HG03066 (cell line): ENCODE measurements around the gene MTX1.
A peak's percentile ranks its signal among the peaks of the same experiment; 100 is the strongest.
"Not testable (repeated sequence)": the region's sequence is repeated elsewhere in the genome, so short reads cannot be mapped to it uniquely, and the experiment has no call there.

Experiments used
- ATAC-seq: cut with Tn5 transposase; IDR thresholded peaks from one replicate; pipeline ENCODE4 v1.9.1; 2021; ENCODE audit warnings: low read depth; ENCODE audit not compliant: unreplicated experiment

MTX1 gene, protein sequence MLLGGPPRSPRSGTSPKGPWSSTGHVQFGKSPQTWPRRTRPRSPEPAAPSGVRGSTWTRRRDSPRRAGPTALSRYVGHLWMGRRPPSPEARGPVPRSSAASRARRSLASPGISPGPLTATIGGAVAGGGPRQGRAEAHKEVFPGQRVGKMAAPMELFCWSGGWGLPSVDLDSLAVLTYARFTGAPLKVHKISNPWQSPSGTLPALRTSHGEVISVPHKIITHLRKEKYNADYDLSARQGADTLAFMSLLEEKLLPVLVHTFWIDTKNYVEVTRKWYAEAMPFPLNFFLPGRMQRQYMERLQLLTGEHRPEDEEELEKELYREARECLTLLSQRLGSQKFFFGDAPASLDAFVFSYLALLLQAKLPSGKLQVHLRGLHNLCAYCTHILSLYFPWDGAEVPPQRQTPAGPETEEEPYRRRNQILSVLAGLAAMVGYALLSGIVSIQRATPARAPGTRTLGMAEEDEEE

DNA sequence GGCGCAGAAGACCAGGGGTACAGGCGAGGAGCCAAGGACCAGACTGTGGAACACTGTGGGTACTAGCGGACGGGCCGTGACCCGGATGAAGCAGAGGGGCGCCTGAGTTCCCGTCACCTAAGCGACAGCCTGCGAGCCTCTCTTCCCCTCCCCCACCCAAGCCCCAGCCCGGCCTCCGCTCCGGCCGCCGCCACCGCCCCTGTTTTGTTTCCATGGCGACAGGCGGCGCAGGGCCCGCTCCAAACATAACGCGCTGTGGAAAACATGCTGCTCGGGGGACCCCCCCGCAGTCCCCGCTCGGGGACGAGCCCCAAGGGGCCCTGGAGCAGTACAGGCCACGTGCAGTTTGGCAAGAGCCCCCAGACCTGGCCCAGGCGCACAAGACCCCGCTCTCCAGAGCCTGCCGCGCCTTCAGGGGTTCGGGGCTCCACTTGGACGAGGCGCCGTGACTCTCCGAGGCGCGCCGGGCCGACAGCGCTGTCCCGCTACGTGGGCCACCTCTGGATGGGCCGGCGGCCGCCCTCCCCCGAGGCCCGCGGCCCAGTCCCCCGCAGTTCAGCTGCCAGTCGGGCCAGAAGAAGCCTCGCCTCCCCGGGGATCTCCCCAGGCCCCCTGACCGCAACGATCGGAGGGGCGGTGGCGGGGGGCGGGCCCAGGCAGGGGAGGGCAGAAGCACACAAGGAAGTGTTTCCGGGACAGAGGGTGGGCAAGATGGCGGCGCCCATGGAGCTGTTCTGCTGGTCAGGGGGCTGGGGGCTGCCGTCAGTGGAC is at the start of gene MTX1:
TSS of gene MTX1 (plus strand) at position 155 of the 771 bp plus-strand sequence. CDS start at position 265, 110 bp downstream.
- peak; percentile 63 for ATAC-seq

DNA sequence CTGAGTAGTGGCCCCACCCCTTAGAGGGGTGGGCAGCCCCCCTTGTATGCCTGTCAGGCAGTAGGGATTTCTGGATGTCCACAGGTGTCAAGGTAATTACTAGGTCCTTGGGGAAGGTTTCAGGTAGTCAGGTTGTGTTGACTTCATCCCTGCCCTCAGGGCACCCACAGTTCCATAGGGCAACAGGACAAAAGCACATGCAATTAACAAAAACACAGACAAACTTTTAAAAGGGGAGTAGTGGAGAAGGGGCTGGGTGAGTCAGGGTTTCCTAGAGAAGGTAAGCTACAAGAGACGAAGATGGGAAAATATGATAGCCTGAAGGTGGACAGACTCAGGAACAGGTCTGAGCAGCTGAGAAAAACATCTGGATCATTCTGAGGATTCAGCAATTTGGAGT is 49.5 kb upstream of the MTX1 start:
- no peak for ATAC-seq

DNA sequence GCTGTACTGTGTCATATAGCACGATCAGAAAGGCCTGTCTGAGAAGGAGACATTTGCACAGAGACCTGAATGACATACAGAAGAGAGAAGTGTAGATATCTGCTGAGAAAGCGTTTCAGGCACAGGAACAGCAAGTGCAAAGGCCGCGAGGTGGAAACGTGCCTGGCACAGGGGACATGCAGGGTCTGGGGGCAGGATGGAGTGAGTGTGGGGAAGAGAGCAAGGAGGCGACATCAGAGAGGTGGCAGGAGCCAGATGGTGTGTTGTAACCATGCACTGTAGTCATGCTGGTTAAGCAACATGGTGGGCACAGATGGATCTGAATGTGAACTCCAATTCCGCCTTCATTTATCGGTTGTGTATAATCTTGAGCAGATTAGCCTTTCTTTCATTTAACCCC is 48.4 kb upstream of the MTX1 start:
- no peak for ATAC-seq

DNA sequence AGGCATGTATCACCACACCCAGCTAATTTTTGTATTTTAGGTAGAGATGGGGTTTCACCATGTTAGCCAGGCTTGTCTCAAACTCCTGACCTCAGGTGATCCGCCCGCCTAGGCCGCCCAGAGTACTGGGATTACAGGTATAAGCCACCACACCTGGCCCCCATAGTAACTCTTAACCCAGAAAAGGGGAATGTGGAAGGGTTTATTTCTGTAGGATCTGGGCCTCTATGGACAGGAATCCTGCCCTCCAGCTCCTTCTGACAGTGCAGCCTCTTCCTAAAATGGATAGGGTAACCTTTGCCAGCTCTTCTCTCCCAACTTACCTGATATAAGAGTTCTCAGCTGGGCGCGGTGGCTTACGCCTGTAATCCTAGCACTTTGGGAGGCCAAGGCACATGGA is 45.9 kb upstream of the MTX1 start:
- ATAC-seq = not testable (repeated sequence)

DNA sequence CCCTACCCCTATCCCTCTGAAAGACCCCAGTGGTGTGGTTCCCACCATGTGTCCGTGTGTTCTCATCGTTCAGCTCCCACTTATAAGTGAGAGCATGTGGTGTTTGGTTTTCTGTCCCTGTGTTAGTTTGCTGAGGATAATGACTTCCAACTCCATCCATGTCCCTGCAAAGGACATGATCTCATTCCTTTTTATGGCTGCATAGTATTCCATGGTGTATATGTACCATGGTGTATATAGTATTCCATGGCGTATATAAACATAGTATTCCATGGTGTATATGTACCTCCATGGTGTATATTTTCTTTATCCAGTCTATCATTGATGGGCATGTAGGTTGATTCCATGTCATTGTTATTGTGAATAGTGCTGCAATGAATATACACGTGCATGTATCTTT is 44.7 kb upstream of the MTX1 start:
- ATAC-seq = not testable (repeated sequence)

DNA sequence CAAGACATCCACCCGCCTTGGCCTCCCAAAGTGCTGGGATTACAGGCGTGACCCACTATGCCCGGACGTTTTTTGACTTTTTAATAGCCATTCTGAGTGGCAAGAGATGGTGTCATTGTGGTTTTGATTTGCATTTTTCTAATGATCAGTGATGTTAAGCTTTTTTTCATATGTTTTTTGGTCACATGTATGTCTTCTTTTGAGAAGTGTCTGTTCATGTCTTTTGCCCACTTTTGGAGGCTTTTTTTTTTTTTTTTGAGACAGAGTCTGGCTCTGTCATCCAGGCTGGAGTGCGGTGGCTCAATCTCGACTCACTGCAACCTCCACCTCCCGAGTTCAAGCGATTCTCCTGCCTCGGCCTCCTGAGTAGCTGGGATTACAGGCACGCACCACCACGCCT is 43.9 kb upstream of the MTX1 start:
- not testable (repeated sequence) for ATAC-seq

DNA sequence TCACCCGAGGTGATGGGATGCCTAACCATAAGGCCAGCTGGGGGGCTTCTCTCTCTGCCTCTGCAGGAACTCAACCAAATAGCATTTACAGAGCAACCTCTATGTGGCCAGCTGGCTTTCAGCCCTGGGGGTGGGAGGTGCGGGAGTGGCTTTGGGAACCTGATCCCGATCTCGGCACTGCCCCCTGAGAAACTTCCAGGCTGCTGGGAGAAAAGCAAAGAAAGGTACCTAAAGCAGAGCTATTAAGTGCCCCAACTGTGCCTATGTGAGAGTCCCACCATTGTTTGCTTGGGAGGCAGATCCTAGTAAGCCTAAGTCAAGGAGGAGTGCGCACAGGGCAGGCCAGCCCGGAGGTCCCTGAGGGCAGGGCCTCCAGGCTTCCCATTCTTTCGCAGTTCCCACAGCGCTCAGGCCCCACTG is 42.4 kb upstream of the MTX1 start:
- ATAC-seq = no peak

DNA sequence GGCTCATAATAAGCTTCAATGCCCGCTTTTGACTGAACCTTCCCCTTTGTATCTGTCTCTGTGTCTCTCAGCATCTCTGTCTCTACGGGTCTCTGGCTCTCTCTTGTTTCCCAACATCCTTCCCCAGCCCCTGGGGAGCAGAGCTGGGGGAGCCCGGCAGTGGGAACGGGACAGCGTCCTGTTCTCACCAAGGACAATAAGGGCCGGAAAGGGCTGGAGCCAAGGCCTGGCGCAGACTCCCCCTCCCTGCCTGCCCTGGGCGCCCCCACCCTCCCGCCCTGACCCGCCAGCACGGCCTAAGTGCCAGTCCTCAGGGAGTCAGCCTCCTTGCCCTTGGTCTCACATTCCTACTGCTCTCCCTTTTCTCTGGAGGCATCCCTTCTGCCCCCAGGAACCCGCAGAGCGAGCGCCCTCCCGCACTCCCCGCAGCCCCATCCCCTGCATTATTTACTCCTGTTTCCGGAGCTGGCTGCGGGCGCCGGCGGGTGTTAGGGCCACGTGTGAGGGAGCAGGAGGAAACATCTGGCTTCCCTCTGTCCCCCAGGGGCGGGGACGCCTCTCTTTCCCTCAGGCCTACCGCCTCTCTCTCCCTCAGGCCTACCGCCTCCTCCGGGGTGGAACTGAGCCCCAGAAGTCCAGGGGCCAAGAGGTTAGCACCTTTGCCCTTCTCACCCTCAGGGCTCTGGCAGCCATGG is 41.9 kb upstream of the MTX1 start:
- ATAC-seq = no peak

DNA sequence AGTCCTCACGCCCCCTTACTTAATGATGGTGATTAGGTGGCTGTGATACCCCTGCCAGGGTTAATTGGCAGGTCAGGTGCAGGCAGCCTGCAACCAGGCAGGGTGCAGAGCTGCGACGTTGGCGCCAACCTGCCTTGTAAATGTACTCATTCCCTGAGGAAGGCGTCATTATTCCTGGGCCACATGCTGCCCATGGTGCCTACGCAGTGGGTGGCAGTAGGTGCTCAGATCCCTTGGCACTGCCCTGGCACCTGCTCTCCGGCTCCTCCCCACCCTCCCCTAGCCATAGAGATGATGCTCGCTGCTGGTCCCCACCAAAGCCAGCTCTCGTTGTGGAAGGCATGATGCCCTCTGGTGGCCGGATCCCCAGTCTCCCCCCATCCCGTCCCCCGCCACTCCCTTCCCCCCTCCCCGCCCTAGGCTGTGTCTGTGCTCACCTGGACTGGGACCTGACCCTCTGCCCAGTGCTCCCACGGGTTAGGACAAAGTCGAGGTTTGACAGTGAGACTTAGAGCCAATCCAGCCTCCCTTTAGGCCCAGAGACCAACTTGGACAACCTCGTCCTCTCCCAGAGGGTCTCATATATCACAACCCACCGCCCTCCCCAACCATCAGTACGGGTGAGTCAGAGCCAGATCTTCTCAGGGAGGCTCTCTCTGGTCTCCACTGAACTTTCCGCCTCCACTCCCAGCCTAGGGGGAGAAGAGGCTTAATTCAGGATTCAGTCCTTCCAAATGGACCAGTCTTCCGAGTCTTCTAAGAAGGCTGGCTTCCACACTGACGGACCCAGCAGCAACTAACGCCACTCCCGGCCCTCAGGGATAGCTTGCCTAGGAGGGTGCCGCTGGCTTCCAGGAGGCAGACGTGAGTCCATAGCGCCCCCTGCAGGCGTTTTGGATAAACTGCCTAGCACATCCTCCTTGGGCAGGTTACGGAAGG is 41.1 kb upstream of the MTX1 start:
- no peak for ATAC-seq

DNA sequence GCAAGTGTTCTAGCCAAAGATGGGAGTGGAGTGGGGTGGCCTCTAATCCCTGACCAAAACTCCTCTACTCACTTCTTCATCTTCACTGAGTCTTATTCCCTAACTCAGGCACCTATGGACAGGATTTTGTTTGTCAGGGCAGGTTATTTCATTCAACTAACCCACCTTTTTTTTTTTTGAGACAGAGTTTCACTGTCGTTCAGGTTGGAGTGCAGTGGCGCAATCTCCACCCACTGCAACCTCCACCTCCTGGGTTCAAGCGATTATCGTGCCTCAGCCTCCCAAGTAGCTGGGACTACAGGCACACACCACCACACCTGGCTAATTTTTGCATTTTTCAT is 40.4 kb upstream of the MTX1 start:
- not testable (repeated sequence) for ATAC-seq

DNA sequence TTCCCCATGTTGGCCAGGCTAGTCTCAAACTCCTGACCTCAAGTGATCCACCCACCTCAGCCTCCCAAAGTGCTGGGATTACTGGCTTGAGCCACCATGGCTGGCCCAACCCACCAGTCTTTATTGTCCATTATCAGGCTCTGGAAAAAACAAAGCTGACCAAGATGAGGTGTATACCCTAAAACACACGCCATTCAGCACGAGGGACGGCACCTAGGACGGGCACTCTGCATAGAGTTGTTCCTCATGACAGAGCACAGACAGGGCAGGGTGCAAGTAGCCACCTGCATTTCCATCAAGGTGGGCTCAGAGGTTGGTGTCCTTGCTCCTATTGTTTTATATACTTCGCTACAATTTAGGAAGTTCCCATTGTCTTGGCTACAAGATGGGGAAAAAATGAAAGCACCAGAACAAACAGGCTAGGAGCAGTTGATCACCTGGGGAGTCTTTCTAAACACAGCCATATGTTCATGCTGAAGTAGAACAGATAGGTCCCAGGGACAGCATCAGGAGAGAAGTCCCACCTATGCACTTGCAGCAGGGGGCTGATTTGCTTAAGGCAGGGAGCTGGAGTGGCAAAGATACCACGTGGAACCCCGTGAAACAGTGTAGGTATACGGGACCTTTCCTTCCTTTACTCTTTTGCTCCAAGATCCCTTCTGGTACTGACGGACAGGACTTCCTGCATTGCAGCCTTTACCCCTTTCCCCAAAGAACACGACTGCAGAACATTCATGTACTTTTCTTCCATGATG is 39.9 kb upstream of the MTX1 start:
- no peak for ATAC-seq

DNA sequence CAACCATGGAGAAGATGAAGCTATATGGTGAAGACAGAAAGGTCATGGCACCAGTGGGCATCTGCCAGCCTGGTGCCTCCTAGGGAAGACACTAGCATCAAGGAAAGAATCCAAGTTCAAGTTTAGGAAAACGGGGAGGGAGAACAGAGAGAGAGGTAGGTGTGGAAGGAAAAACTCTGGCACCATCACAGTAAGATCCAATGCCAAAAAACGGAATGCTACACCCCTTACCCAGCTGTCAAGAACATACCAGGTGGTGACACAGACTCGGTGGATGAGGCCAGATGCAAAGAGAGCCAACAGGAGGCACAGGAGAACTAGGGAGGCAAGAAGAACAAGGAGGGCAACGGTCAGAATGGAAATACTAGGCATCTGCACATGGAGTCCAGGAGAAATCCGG is 39.0 kb upstream of the MTX1 start:
- ATAC-seq = no peak

DNA sequence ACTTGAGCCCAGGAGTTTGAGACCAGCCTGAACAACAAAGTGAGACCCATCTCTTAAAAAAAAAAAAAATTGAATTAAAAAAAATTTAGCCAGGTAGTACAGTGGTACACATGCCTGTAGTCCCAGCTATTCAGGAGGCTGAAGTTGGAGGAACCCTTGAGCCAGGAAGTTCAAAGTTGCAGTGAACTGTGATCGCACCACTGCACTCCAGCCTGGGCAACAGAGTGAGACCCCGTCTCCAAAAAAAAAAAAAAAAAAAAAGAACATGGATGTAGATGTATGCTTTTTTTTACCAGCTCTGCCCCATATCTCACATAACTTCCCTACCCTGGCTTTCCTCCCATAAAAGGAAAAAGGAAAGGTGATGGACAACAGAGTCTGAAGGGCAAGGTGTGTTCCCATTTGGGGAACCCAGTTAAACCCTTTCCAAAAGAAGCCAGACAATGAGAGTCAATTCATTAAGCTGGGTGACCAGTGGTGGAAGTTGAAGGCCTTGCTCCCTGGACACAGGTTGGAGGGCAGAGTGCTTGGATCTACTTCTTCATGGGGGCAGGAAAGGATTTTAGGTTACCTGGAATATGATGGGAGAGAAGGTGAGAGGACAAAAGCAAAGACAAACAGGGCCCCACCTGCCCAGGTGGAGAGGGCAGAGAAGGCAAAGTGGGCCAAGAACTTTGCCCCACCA is 38.3 kb upstream of the MTX1 start:
- ATAC-seq = no peak

DNA sequence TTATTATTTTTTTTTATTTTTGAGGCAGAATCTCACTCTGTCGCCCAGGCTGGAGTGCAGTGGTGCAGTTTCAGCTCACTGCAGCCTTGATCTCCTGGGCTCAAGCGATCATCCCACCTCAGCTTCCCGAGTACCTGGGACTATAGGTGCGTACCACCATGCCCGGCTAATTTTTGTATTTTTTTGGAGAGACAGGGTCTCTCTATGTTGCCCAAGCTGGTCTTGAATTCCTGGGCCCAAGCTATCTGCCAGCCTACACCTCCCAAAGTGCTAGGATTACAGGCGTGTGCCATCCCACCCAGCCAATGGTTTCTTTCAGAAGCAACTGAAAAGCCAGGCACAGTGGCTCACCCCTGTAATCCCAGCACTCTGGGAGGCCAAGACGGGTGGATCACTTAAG is 37.7 kb upstream of the MTX1 start:
- ATAC-seq = no peak

DNA sequence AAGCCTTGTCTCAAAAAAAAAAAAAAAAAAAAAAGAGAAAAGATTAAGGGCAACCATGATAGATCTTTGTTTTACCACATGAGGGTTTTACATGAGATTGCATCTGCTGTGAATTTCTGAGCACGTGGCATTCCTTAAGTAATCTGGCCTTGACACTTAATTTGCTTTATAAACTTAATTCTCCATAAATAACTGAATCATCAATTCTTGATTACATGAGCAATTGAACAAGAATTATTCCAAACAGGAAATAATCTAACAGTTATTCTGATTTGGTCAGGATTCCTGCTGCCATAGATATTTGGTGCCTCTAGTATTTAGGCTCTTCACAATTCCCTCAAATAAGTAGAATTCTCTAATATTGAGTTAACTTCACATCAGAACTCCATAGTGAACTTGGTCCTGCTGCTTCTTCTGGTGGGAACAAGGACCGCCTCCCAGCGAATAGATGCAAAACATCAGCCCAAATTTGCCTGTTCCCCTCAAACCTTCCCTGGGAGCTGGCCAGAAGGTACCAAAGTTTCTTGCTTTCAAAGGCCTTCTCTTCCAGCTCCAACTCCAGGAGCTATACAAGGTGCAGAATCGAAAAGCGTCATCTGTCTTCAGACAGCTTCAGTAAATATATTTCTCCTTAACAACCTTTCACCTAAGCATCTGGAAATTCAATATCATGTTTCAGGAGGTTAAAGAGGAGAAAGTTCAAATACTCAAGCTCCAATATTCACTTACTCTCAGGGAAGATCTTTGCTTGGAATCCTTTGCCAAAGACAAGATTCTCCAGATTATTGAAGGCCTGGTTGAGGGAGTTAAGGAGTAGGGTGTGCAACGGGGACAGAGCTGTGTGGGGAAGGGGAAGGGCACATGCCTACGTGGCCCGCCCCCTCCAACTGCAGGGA is 36.4 kb upstream of the MTX1 start:
- no peak for ATAC-seq

DNA sequence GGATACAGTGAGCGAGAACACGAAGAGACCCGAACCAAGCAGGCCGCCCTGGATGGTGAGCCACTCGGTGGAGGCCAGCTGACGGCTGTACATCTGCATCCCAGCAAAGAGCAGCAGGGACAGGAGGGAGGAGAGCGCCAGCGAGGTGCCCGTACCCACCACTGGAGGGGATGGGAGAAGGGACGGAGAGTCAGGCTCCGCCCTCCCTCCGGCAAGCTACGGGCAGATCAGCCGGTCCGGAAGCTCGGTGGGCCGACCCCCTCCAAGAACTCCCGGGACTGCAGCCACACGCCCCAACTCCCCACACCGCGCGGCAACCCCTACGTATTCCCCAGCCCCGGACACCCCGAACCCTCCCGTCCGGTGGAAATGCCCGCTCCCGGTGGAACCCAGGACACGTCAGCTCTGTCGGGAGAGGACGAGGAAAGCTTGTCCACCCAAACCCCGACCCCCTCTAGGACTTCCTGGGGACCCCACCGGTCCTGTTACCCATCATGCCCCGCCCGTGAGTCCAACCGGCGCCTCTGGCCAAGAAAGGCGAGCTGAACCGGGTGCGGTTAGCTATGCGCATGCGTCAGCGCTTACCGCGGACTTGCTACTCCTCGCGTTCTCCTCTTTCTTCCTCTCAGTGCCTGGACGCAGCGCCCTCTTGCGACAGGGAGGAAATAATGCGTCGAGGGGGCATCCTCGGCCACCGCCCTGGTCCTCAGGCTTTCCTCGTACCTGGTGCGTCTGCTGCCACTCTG is 35.6 kb upstream of the MTX1 start, which contains the start of gene KRTCAP2:
TSS of gene KRTCAP2 (minus strand) at position 573 of the 746 bp plus-strand sequence. CDS start at position 493, 80 bp downstream.
- peak; percentile 67 for ATAC-seq
